ENCODE results near the gene FAM83F.

GRCh38 chr22:40010746-40011145 is 16.0 kb downstream of the FAM83F start:
- TF ChIP-seq CTCF (IDR thresholded peaks at IDR 0.05) (no peak), POLR2A (IDR thresholded peaks at IDR 0.05) (no peak), POLR2AphosphoS5 (IDR thresholded peaks at IDR 0.05; ENCODE audit: insufficient read depth in 1 of 2, low read depth in 1 of 2) (no peak)

All from vagina (tissue), 2 donors.